ENCODE results near the gene CD82. TPM values are rescaled to one million over a fixed set of nuclear protein-coding genes. Genes with fewer than 3 reads are reported as not detected.

CD82 gene
- total RNA-seq, 2 donors from 2014 or later = 6.8 to 17.7 TPM

DNA sequence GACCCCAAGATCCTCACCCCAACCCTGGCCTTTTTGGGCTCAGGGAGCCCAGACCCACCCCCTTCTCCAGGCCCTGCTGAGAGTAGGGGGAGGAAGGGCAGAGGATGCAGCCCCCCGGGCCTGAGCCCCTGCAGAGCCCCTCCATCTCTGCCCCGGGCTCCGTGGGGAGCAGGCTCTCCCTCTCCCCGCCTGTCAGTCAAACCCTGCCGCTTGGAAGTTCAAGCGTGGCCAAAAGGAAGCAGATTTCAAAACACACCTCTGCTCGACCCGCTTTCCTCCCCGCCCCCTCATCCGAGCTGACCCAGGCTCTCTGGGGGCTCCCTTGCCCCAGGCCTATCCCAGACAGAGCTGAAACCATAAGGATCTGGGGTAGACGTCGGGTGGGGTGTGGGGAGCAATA lies 39.0 kb upstream of the CD82 start:
- H3K36me3 ChIP-seq = no peaks in the 10 kb centered on the region
- no peaks in the 10 kb centered on the region for H3K27me3 ChIP-seq
- no peaks in the 10 kb centered on the region for H3K4me1 ChIP-seq
- TF ChIP-seq, protein P1, sequence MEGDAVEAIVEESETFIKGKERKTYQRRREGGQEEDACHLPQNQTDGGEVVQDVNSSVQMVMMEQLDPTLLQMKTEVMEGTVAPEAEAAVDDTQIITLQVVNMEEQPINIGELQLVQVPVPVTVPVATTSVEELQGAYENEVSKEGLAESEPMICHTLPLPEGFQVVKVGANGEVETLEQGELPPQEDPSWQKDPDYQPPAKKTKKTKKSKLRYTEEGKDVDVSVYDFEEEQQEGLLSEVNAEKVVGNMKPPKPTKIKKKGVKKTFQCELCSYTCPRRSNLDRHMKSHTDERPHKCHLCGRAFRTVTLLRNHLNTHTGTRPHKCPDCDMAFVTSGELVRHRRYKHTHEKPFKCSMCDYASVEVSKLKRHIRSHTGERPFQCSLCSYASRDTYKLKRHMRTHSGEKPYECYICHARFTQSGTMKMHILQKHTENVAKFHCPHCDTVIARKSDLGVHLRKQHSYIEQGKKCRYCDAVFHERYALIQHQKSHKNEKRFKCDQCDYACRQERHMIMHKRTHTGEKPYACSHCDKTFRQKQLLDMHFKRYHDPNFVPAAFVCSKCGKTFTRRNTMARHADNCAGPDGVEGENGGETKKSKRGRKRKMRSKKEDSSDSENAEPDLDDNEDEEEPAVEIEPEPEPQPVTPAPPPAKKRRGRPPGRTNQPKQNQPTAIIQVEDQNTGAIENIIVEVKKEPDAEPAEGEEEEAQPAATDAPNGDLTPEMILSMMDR (IDR thresholded peaks at IDR 0.05) = no peak
- DNase-seq (ENCODE audit: low spot score) = no peak
- no peak overlapping the region for H3K27ac ChIP-seq
- no peaks in the 10 kb centered on the region for H3K9me3 ChIP-seq
- no peak overlapping the region for H3K4me3 ChIP-seq

DNA sequence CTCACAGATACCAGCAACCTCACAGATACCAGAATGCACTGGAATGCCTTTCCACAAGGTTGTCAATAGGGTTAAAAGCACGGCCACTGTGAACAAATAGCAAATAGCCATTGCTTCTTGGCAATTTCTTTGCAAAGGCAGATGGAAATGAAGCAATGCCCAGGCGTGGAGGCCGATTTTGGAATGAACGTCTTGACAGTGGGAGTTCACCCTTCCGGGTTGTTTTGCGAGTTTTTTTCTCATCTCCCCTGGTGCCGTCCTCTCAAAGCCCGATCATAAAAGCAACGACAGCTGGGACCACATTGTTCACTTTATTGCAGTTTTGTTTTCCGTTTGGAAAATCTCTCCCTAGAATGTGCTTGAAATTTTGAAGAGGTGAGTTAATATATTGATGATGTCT lies 38.0 kb upstream of the CD82 start:
- Histone ChIP-seq H3K4me3 (no peak overlapping the region), H3K27ac (no peak overlapping the region), H3K36me3 (no peaks in the 10 kb centered on the region), H3K4me1 (no peaks in the 10 kb centered on the region), H3K9me3 (no peaks in the 10 kb centered on the region), H3K27me3 (no peaks in the 10 kb centered on the region)
- TF ChIP-seq, protein P1 (IDR thresholded peaks at IDR 0.05) = no peak
- DNase-seq (ENCODE audit: low spot score) = peak; percentile 67

DNA sequence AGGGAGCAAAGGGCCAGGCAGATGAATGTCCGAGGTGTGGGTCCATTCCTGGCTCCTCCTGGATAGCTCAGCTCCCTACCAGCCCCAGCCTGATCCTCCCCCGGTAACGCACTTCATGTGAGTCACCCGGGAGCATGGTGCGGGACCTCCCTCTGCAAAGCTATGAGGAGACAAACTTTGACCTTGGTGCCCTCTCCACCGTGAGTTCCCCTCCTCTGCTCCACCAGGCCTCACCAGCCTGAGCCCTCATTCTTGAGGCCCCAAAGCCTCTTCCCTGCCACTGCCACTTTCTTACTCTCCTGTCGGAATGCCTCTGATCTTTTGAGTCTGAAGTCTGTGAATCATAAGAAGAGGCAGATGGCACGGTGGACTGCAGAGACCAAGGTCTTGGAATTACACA lies 37.4 kb upstream of the CD82 start:
- no peaks in the 10 kb centered on the region for H3K27me3 ChIP-seq
- H3K27ac ChIP-seq = no peak overlapping the region
- TF ChIP-seq, protein P1 (IDR thresholded peaks at IDR 0.05) = no peak

DNA sequence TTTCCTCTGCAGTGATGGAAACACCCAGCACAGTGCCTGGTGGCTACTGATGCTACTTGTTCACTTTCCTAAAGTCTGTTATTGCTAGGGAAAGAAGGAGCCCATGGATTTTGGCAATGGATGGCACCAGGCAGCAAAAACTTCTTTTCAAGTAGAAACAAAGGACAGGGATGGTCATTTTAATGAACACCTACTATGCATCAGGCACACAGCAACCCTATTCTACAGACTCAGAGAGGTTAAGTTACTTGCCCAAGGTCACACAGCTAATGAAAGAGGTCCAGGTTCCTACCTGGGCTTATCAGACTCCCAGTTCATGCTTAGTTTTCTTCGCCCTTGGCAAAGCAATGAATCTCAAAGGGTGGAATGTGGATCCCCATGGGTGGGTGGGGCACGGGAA lies 36.9 kb upstream of the CD82 start:
- Histone ChIP-seq H3K4me3 (no peak overlapping the region), H3K36me3 (no peaks in the 10 kb centered on the region), H3K4me1 (no peaks in the 10 kb centered on the region), H3K9me3 (no peaks in the 10 kb centered on the region), H3K27me3 (no peaks in the 10 kb centered on the region), H3K27ac (no peak overlapping the region)
- no peak for DNase-seq (ENCODE audit: low spot score)
- TF ChIP-seq, protein P1 (IDR thresholded peaks at IDR 0.05) = no peak

More for the DNA sequence above, 37.4 kb upstream of the CD82 start:
- Histone ChIP-seq H3K36me3 (no peaks in the 10 kb centered on the region), H3K4me1 (no peaks in the 10 kb centered on the region), H3K4me3 (no peak overlapping the region), H3K9me3 (no peaks in the 10 kb centered on the region)
- DNase-seq (ENCODE audit: low spot score) = no peak

DNA sequence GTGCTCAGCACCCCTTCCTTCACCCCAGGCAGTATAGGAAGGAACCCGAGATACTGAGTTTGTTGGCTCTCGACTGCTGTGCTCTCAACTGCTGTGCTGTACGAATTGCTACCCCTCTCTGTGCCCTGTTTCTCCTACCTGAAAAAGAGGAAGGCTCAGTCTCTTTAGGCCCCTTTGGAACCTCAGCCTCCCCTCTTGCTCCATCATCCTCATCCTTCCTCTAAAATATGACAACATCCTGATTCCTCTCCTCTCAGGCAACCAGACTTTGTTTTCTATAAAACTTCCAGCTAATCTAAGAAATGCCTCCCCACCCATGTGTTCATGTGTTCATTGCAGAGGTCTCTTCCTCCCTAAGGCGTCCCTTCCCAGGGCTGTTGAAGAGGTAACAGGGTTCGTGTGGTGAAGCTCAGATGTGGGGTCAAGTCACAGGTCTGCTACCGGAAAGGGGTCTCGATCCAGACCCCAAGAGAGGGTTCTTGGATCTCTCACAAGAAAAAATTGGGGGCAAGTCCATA lies 35.5 kb upstream of the CD82 start:
- Histone ChIP-seq H3K36me3 (no peaks in the 10 kb centered on the region), H3K4me1 (no peaks in the 10 kb centered on the region), H3K4me3 (no peak overlapping the region), H3K27me3 (no peaks in the 10 kb centered on the region), H3K27ac (no peak overlapping the region), H3K9me3 (no peaks in the 10 kb centered on the region)
- no peak for DNase-seq (ENCODE audit: low spot score)
- TF ChIP-seq, protein P1 (IDR thresholded peaks at IDR 0.05) = no peak

DNA sequence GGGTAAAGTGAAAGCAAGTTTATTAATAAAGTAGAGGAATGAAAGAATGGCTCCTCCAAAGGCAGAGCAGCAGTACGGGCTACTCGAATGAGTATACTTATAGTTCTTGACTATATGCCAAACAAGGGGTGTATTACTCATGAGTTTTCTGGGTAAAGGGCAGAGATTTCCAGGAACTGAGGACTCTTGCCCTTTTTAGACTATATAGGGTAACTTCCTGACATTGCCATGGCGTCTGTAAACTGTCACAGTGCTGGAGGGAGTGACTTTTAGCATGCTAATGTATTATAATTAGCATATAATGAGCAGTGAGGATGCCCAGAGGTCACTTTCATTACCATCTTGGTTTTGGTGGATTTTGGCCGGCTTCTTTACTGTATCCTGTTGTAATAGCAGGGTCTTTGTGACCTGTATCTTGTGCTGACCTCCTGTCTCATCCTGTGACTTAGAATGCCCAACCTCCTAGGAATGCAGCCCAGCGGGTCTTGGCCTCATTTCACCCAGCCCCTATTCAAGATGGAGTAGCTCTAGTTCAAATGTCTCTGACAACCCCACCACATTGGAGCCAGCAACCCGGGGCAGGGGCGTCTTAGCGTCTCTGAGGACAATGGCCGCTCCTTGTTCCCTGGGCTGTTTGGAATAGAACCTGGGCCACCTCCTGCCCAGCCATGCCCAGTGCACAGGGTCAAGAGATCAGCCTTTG lies 34.9 kb upstream of the CD82 start:
- Histone ChIP-seq H3K4me3 (no peak overlapping the region), H3K9me3 (no peaks in the 10 kb centered on the region), H3K27me3 (no peaks in the 10 kb centered on the region), H3K36me3 (no peaks in the 10 kb centered on the region), H3K27ac (no peak overlapping the region), H3K4me1 (no peaks in the 10 kb centered on the region)
- TF ChIP-seq, protein P1 (IDR thresholded peaks at IDR 0.05) = no peak
- DNase-seq (ENCODE audit: low spot score) = no peak

All from right atrium auricular region (tissue), 2 donors.